Nephron progenitor cell (in vitro differentiated cells): ENCODE data around the gene DPYSL3.
A peak's percentile ranks its signal among the peaks of the same experiment; 100 is the strongest.

Experiments used
- DNase-seq: peaks from one replicate; pipeline ENCODE4 v3.0.0; 2021
- H3K27ac Mint-ChIP-seq: 2 replicates; pipeline ENCODE4 v1.8.0; 2021; ENCODE audit warnings: mild to moderate bottlenecking, moderate library complexity, mixed read lengths
- H3K27me3 Mint-ChIP-seq: 2 replicates; pipeline ENCODE4 v1.8.0; 2021; ENCODE audit warnings: mild to moderate bottlenecking, low read depth, mixed read lengths; ENCODE audit not compliant: poor library complexity
- H3K36me3 Mint-ChIP-seq: 2 replicates; pipeline ENCODE4 v1.8.0; 2021; ENCODE audit warnings: low read depth, mixed read lengths
- H3K4me1 Mint-ChIP-seq: 2 replicates; pipeline ENCODE4 v1.8.0; 2021; ENCODE audit warnings: mixed read lengths
- H3K4me3 Mint-ChIP-seq: 2 replicates; pipeline ENCODE4 v1.8.0; 2021; ENCODE audit warnings: mild to moderate bottlenecking, moderate library complexity, mixed read lengths
- H3K9me3 Mint-ChIP-seq: 2 replicates; pipeline ENCODE4 v1.8.0; 2021; ENCODE audit warnings: mild to moderate bottlenecking, moderate library complexity, mixed read lengths
- CTCF ChIP-seq: fragments of 200-600 bp; sonication (generic); IDR thresholded peaks from 2 replicates; pipeline ENCODE4 v1.5.0; 2021; ENCODE audit warnings: antibody characterized with exemption

The DPYSL3 gene

DNA sequence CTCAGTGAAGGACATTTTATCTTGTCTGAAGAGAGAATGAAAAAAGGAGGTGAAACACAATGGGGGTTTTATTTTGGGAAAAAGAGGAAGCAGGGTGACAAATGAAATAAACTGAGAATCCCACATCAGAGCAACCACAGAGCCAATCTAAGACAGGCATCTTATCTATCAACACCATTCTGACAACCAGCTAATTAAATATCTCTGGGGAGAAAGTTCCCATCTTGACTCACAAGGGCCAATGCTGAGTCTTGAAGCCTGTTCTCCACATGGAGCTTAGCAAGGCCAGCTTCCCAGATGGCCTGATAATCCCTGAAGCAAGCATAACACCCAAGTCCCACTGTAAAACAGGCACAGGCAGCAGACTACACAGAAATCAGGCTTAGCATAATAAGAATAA lies 30.4 kb downstream of the DPYSL3 start:
- DNase-seq = no peak
- H3K4me1 Mint-ChIP-seq = peaks cover 37% of the 10 kb centered on the region
- no peak for TF ChIP-seq CTCF
- H3K36me3 Mint-ChIP-seq = peaks cover 11% of the 10 kb centered on the region
- peaks cover 13% of the 10 kb centered on the region for H3K9me3 Mint-ChIP-seq
- H3K27ac Mint-ChIP-seq = no peak overlapping the region
- no peaks in the 10 kb centered on the region for H3K27me3 Mint-ChIP-seq
- H3K4me3 Mint-ChIP-seq = no peak overlapping the region

GRCh38 chr5:147474140-147474539 lies 35.7 kb downstream of the DPYSL3 start:
- Mint-ChIP-seq H3K27me3 (no peaks in the 10 kb centered on the region), H3K4me3 (no peak overlapping the region), H3K4me1 (peaks cover 2% of the 10 kb centered on the region), H3K27ac (no peak overlapping the region), H3K36me3 (peaks cover 15% of the 10 kb centered on the region), H3K9me3 (peaks cover 13% of the 10 kb centered on the region)
- no peak for TF ChIP-seq CTCF
- no peak for DNase-seq

GRCh38 chr5:147472664-147473475 lies 37.0 kb downstream of the DPYSL3 start:
- H3K9me3 Mint-ChIP-seq = peaks cover 10% of the 10 kb centered on the region
- no peak overlapping the region for H3K4me3 Mint-ChIP-seq
- H3K4me1 Mint-ChIP-seq = no peaks in the 10 kb centered on the region
- peaks cover 15% of the 10 kb centered on the region for H3K36me3 Mint-ChIP-seq
- no peak overlapping the region for H3K27ac Mint-ChIP-seq
- H3K27me3 Mint-ChIP-seq = no peaks in the 10 kb centered on the region
- DNase-seq = no peak
- TF ChIP-seq CTCF = no peak

GRCh38 chr5:147467973-147468508 lies 41.8 kb downstream of the DPYSL3 start:
- Mint-ChIP-seq H3K36me3 (peaks cover 4% of the 10 kb centered on the region), H3K27ac (no peak overlapping the region), H3K4me1 (peaks cover 20% of the 10 kb centered on the region), H3K9me3 (no peaks in the 10 kb centered on the region), H3K27me3 (no peaks in the 10 kb centered on the region), H3K4me3 (no peak overlapping the region)
- TF ChIP-seq CTCF = no peak
- DNase-seq = no peak

DNA sequence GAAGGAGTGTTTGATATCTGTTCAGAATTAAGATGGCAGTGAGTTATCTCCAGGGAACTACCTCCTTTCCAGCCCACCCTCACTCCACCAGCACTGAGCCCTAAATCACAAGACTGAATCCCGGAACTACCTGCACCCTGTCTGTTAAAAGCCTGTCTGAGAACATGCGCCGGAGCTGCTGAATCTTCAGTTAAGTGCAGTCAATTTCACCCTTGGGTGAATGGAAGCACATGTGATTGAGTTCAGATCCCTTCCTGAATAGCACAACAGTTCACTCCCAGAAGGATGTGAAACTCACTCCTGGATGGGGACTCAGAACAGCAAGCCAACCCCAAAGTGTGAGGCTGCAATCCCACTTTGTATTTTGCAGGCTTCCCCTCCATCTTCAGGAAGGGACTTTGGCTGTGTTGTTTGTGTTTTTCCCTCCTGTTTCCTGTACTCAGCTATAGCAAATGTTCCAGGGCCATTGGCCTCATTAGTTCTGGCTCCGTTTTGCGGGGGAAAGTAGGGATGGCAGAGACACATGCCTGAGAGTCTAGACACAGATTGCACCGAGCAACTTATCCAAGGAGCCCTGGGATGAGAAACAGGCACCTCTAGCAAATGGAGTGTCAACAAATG lies 43.4 kb downstream of the DPYSL3 start:
- DNase-seq = no peak
- H3K4me1 Mint-ChIP-seq = peaks cover 20% of the 10 kb centered on the region
- H3K27me3 Mint-ChIP-seq = no peaks in the 10 kb centered on the region
- TF ChIP-seq CTCF = no peak
- no peak overlapping the region for H3K4me3 Mint-ChIP-seq
- H3K36me3 Mint-ChIP-seq = peaks cover 4% of the 10 kb centered on the region
- H3K9me3 Mint-ChIP-seq = peaks cover 1% of the 10 kb centered on the region
- H3K27ac Mint-ChIP-seq = peak overlapping the region; percentile 60
